Ovary (tissue), 3 donors: ENCODE measurements around the gene ADAMTS12.

Source experiments
- CTCF ChIP-seq, 3 donors: fragments of 450-650 bp in 2 of 3; fragments of 200-600 bp in 1 of 3; IDR thresholded peaks; one replicate each; pipeline versions ENCODE4 v1.5.1 to v1.8.0; 2016 to 2022; ENCODE audit warnings: antibody characterized with exemption in 3 of 3, mild to moderate bottlenecking in 1 of 3
- EP300 ChIP-seq: sonication (generic); formaldehyde crosslinking; IDR thresholded peaks from one replicate; pipeline ENCODE4 v1.6.1; 2017; ENCODE audit warnings: antibody characterized with exemption
- POLR2A ChIP-seq: fragments of 450-650 bp; IDR thresholded peaks from one replicate; pipeline ENCODE4 v1.6.1; 2017; ENCODE audit warnings: antibody characterized with exemption, mild to moderate bottlenecking, moderate library complexity
- donor health status: DM: no; HTN: no; CAD: no.

DNA sequence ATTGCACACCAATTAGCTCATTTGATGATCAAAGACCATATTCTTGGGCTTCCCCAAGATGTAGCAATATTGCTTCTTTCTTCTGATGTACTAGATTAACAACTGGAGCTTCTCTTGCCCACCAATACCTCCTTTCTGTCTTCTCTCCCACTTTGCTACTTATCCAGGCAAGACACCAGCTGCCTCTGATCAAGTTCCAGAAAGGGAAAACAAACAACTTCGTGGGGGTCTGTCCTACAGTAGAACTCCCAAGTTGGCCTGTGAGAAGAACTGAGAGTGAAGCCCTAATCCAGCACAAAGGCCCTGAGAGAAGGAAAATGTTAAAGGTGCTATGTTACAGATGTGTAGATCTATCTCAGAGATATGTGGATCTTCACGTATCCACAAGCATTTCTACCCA, 44.9 kb downstream of the ADAMTS12 start:
- no peak for TF ChIP-seq CTCF (IDR thresholded peaks at IDR 0.05)
- no peak for TF ChIP-seq POLR2A
- no peak for TF ChIP-seq EP300
